Stimulated activated naive CD8-positive, alpha-beta T cell treated with anti-CD3 and anti-CD28 coated beads, Interleukin-15, Interleukin-2, amounts not matched to agents 100 ng/mL and 50 ng/mL, for 24 hours (primary cell): ENCODE results near the gene CTDP1.
"Not testable (repeated sequence)": the region's sequence is repeated elsewhere in the genome, so short reads cannot be mapped to it uniquely, and the experiment has no call there.

Experiments used
- H3K27ac Mint-ChIP-seq: one replicate; pipeline ENCODE4 v1.8.0; 2021; ENCODE audit warnings: mild to moderate bottlenecking, mixed read lengths
- H3K27me3 Mint-ChIP-seq: one replicate; pipeline ENCODE4 v1.8.0; 2021; ENCODE audit warnings: mixed read lengths
- H3K36me3 Mint-ChIP-seq: one replicate; pipeline ENCODE4 v1.8.0; 2021; ENCODE audit warnings: low read depth, mixed read lengths
- H3K4me1 Mint-ChIP-seq: one replicate; pipeline ENCODE4 v1.8.0; 2021; ENCODE audit warnings: low read depth, mixed read lengths
- H3K4me3 Mint-ChIP-seq: one replicate; pipeline ENCODE4 v1.8.0; 2021; ENCODE audit warnings: mild to moderate bottlenecking, mixed read lengths
- H3K9me3 Mint-ChIP-seq: one replicate; pipeline ENCODE4 v1.8.0; 2021; ENCODE audit warnings: mixed read lengths

The CTDP1 gene

DNA sequence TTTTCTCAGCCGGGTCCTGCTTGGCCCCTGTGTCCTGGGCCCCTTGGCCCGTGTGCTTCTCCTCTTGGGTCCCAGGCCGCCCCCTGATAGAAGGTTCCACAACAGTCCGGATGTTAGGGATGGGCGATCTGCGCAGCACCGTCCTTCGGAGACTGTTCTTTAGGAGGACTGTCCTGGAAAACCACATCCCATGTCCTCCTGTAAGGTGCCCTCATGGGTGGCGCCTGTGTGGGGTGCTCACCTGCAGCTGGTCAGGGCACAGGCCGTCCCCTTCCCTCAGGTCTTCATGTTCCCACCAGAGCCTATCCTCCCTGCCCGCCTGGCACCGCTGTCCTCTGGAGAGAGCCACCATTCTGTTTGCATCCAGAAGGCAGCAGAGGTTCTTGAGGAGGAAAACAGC is 50.0 kb downstream of the CTDP1 start:
- H3K27ac Mint-ChIP-seq, result no peak overlapping the region
- H3K4me1 Mint-ChIP-seq, result peaks cover 11% of the 10 kb centered on the region
- H3K27me3 Mint-ChIP-seq, result no peaks in the 10 kb centered on the region
- H3K4me3 Mint-ChIP-seq, result no peak overlapping the region
- H3K36me3 Mint-ChIP-seq, result peaks cover 96% of the 10 kb centered on the region
- peaks cover 10% of the 10 kb centered on the region for H3K9me3 Mint-ChIP-seq

DNA sequence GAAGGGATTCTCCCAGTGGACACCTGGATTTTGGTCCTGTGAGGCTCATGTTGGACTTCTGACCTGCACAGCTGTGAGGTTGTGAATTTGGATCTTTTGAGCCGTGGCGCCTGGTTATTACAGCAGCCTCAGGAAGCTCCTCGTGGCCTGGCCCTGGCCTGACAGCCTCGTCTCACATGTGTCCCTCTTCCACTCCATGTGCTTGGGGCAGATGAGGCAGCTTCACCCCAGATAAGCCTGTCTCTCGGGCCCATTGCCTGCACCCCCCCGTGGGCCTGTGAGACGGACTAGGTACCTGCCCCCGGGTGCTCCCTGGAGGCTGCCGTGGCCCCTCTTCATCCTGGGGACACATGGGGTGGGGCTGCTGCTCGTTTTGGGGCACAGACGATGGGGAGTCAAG is 51.2 kb downstream of the CTDP1 start:
- H3K27ac Mint-ChIP-seq, result no peak overlapping the region
- H3K4me3 Mint-ChIP-seq, result no peak overlapping the region

GRCh38 chr18:79731881-79732720 is 52.5 kb downstream of the CTDP1 start:
- not testable (repeated sequence) for H3K27me3 Mint-ChIP-seq, H3K4me1 Mint-ChIP-seq, H3K27ac Mint-ChIP-seq, H3K4me3 Mint-ChIP-seq, H3K9me3 Mint-ChIP-seq
- peaks cover 96% of the 10 kb centered on the region for H3K36me3 Mint-ChIP-seq

More for the DNA sequence above, 51.2 kb downstream of the CTDP1 start:
- Mint-ChIP-seq H3K27me3 (no peaks in the 10 kb centered on the region), H3K9me3 (peaks cover 10% of the 10 kb centered on the region), H3K36me3 (peaks cover 96% of the 10 kb centered on the region), H3K4me1 (peaks cover 1% of the 10 kb centered on the region)

DNA sequence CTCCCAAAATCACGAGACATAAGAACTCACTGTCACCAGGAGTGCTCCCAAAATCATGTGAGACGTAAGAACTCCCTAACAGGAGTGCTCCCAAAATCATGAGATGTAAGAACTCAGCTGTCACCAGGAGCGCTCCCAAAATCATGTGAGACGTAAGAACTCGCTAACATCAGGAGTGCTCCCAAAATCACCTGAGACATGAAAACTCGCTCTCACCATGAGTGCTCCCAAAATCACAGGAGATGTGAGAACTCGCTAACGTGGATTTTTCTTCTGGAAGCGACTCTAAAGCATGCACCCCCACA is 53.1 kb downstream of the CTDP1 start:
- Mint-ChIP-seq H3K9me3 (peaks cover 10% of the 10 kb centered on the region), H3K27ac (no peak overlapping the region), H3K27me3 (no peaks in the 10 kb centered on the region), H3K4me3 (no peak overlapping the region), H3K4me1 (no peaks in the 10 kb centered on the region), H3K36me3 (peaks cover 96% of the 10 kb centered on the region)

DNA sequence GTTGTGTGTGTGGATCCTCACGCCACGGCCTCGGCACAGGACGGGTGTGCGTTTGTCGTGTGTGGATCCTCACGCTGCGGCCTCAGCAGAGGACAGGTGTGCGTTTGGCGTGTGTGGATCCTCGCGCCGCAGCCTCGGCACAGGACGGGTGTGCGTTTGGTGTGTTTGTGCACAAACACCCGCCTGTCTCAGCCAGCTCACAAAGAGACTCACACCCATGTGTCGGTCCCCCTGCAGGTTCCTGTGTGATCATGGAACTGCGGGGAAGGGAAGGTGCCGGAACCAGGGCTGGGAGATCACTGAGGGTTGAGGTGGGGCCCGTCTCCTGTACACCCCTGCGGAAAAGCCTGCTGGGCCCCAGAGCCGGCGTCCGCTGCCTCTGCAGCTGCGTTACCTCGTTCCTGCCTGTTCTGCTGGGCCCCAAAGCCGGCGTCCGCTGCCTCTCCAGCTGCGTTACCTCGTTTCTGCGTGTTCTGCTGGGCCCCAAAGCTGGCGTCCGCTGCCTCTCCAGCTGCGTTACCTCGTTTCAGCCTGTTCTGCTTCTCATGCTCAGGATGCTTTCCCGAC is 53.6 kb downstream of the CTDP1 start:
- H3K36me3 Mint-ChIP-seq, result peaks cover 96% of the 10 kb centered on the region
- peaks cover 10% of the 10 kb centered on the region for H3K9me3 Mint-ChIP-seq
- no peak overlapping the region for H3K27ac Mint-ChIP-seq
- no peaks in the 10 kb centered on the region for H3K27me3 Mint-ChIP-seq
- H3K4me3 Mint-ChIP-seq, result no peak overlapping the region
- no peaks in the 10 kb centered on the region for H3K4me1 Mint-ChIP-seq

GRCh38 chr18:79733986-79734770 is 54.6 kb downstream of the CTDP1 start:
- peaks cover 96% of the 10 kb centered on the region for H3K36me3 Mint-ChIP-seq
- H3K4me1 Mint-ChIP-seq, result peaks cover 3% of the 10 kb centered on the region
- peaks cover 6% of the 10 kb centered on the region for H3K9me3 Mint-ChIP-seq
- H3K27me3 Mint-ChIP-seq, result no peaks in the 10 kb centered on the region
- H3K27ac Mint-ChIP-seq, result no peak overlapping the region
- H3K4me3 Mint-ChIP-seq, result no peak overlapping the region

- no peaks in the 10 kb centered on the region for H3K27me3 Mint-ChIP-seq
- H3K9me3 Mint-ChIP-seq, result peaks cover 6% of the 10 kb centered on the region
- H3K4me1 Mint-ChIP-seq, result peaks cover 3% of the 10 kb centered on the region
- no peak overlapping the region for H3K27ac Mint-ChIP-seq
- no peak overlapping the region for H3K4me3 Mint-ChIP-seq
- H3K36me3 Mint-ChIP-seq, result peaks cover 89% of the 10 kb centered on the region
Observed at GRCh38 chr18:79735071-79735980, 55.7 kb downstream of the CTDP1 start.

DNA sequence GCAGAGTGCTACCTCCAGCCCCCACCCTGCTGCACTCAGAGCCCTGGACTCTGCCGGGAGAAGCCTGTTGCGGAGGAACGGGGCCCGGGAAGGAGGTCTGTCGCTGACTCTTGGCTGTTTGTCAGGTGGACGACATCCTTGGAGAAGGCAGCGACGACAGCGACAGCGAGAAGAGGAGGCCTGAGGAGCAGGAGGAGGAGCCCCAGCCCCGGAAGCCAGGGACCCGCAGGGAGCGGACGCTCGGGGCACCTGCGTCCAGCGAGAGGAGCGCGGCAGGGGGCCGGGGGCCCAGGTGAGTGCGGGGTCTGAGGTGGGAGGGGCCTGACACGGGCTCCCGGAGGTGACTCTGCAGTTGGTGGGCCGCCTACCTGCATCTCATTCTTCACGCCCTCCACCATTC is 56.6 kb downstream of the CTDP1 start:
- Mint-ChIP-seq H3K9me3 (peaks cover 6% of the 10 kb centered on the region), H3K27ac (no peak overlapping the region), H3K36me3 (peaks cover 88% of the 10 kb centered on the region), H3K27me3 (no peaks in the 10 kb centered on the region), H3K4me1 (peaks cover 3% of the 10 kb centered on the region), H3K4me3 (no peak overlapping the region)

DNA sequence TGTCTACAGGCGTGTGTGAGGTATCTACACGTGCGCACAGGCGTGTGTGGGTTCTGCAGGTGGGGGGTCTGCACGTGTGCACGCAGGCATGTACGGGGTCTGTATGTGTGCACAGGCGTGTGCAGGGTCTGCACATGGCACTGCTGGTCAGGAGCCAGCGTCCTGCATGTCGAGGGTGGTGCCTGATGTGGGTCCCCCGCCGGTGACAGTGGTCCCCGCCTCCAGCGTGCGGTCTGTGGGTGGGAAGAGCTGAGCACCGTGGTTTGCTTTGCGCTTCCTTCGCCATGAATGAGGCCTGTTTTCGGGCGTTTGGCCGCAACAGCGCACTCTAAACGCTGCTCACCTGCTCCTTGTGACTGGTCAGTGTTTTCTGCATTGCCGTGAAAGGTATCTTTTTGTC is 57.2 kb downstream of the CTDP1 start:
- Mint-ChIP-seq H3K4me1 (peaks cover 3% of the 10 kb centered on the region), H3K36me3 (peaks cover 88% of the 10 kb centered on the region), H3K27ac (no peak overlapping the region), H3K27me3 (no peaks in the 10 kb centered on the region), H3K9me3 (peaks cover 2% of the 10 kb centered on the region), H3K4me3 (no peak overlapping the region)

- Mint-ChIP-seq H3K27ac (no peak overlapping the region), H3K4me1 (peaks cover 3% of the 10 kb centered on the region), H3K9me3 (no peaks in the 10 kb centered on the region), H3K36me3 (peaks cover 90% of the 10 kb centered on the region), H3K4me3 (no peak overlapping the region), H3K27me3 (no peaks in the 10 kb centered on the region)
Observed at GRCh38 chr18:79737426-79737825, 57.8 kb downstream of the CTDP1 start.

- H3K27me3 Mint-ChIP-seq, result no peaks in the 10 kb centered on the region
- H3K27ac Mint-ChIP-seq, result no peak overlapping the region
- H3K4me3 Mint-ChIP-seq, result no peak overlapping the region
- peaks cover 3% of the 10 kb centered on the region for H3K4me1 Mint-ChIP-seq
- H3K9me3 Mint-ChIP-seq, result no peaks in the 10 kb centered on the region
- peaks cover 91% of the 10 kb centered on the region for H3K36me3 Mint-ChIP-seq
Observed at GRCh38 chr18:79738041-79738461, 58.4 kb downstream of the CTDP1 start.

- Mint-ChIP-seq H3K9me3 (no peaks in the 10 kb centered on the region), H3K4me1 (peaks cover 3% of the 10 kb centered on the region), H3K27me3 (no peaks in the 10 kb centered on the region), H3K4me3 (no peak overlapping the region), H3K36me3 (peaks cover 90% of the 10 kb centered on the region), H3K27ac (no peak overlapping the region)
Observed at GRCh38 chr18:79738581-79739439, 59.2 kb downstream of the CTDP1 start.

DNA sequence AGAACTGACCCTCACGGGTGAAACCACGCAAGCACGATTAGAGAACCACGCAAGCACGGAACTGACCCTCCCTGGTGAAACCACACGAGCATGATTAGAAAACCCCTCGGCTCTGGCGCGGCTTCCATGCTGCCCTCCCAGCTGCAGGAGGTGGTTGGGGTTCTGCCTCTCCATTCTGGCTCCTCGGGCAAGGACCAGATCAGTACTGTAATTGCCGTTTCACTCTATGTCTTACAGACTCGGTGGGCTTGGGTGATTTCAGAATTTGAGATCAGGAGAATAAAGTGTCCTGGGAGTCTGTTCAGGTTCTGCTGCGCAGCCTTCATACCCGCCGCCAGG is 59.8 kb downstream of the CTDP1 start:
- H3K36me3 Mint-ChIP-seq, result peaks cover 90% of the 10 kb centered on the region
- H3K27ac Mint-ChIP-seq, result no peak overlapping the region
- peaks cover 5% of the 10 kb centered on the region for H3K9me3 Mint-ChIP-seq

DNA sequence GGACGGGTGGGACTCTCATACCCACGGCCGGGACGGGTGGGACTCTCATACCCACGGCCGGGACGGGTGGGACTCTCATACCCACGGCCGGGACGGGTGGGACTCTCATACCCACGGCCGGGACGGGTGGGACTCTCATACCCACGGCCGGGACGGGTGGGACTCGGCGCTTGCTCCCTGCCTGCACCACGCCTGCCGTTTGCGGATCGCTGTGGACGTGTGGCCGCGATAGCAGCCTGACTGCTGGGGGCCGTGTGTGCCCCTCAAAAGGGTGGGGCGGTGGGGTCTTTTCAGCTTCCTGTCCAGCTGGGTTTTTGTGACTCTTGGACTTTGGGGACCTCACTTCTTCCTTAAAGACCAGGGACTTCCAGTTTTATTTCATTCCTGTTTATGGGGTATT is 60.4 kb downstream of the CTDP1 start:
- not testable (repeated sequence) for H3K4me1 Mint-ChIP-seq, H3K27ac Mint-ChIP-seq, H3K9me3 Mint-ChIP-seq, H3K4me3 Mint-ChIP-seq, H3K27me3 Mint-ChIP-seq
- peaks cover 90% of the 10 kb centered on the region for H3K36me3 Mint-ChIP-seq

More for the DNA sequence above, 59.8 kb downstream of the CTDP1 start:
- Mint-ChIP-seq H3K27me3 (no peaks in the 10 kb centered on the region), H3K4me1 (peaks cover 3% of the 10 kb centered on the region), H3K4me3 (no peak overlapping the region)
